HG03196 (cell line): ENCODE results near the gene WASF1.
"Not testable (repeated sequence)": the region's sequence is repeated elsewhere in the genome, so short reads cannot be mapped to it uniquely, and the experiment has no call there.

Experiments used
- ATAC-seq: cut with Tn5 transposase; IDR thresholded peaks from one replicate; pipeline ENCODE4 v1.9.1; 2021; ENCODE audit not compliant: unreplicated experiment

WASF1 gene

GRCh38 chr6:110095101-110095500 lies 84.4 kb downstream of the WASF1 start:
- ATAC-seq = no peak

- ATAC-seq = no peak
These were observed 85.5 kb downstream of the WASF1 start for GRCh38 chr6:110093981-110094380.

- no peak for ATAC-seq
These were observed 88.6 kb downstream of the WASF1 start for GRCh38 chr6:110090876-110091275.

- ATAC-seq = no peak
These were observed 90.1 kb downstream of the WASF1 start for GRCh38 chr6:110089323-110089722.

- ATAC-seq = no peak
These were observed 94.2 kb downstream of the WASF1 start for GRCh38 chr6:110085285-110085684.

- ATAC-seq = no peak
These were observed 95.4 kb downstream of the WASF1 start for GRCh38 chr6:110083875-110084585.

GRCh38 chr6:110075406-110075805 lies 104.1 kb downstream of the WASF1 start:
- ATAC-seq = no peak

GRCh38 chr6:110073474-110073873 lies 106.0 kb downstream of the WASF1 start:
- ATAC-seq = not testable (repeated sequence)

- no peak for ATAC-seq
These were observed 110.9 kb downstream of the WASF1 start for GRCh38 chr6:110068592-110068967.

GRCh38 chr6:110067837-110068591 lies 111.5 kb downstream of the WASF1 start:
- no peak for ATAC-seq

GRCh38 chr6:110064744-110065524 lies 114.5 kb downstream of the WASF1 start:
- ATAC-seq = no peak

GRCh38 chr6:110063594-110064263 lies 115.7 kb downstream of the WASF1 start:
- no peak for ATAC-seq

GRCh38 chr6:110055387-110055735 lies 124.1 kb downstream of the WASF1 start:
- ATAC-seq = no peak

- ATAC-seq = no peak
These were observed 124.6 kb downstream of the WASF1 start for GRCh38 chr6:110054664-110055386.

- ATAC-seq = no peak
These were observed 125.9 kb downstream of the WASF1 start for GRCh38 chr6:110053395-110054240.

GRCh38 chr6:110050440-110050813 lies 129.0 kb downstream of the WASF1 start:
- ATAC-seq = no peak
